Measurements from ENCODE around the gene NUP43.
"Not testable (repeated sequence)": the region's sequence is repeated elsewhere in the genome, so short reads cannot be mapped to it uniquely, and the experiment has no call there.

The NUP43 gene

GRCh38 chr6:149746147-149746946, at the start of gene NUP43:
Gene NUP43, minus strand, starts transcription at chr6:149746529. Its CDS starts 34 bp downstream, at chr6:149746495.
- peak; percentile 90 for DNase-seq (ENCODE audit: low spot score)

GRCh38 chr6:149783551-149783950, 37.2 kb upstream of the NUP43 start:
- DNase-seq (ENCODE audit: low spot score) = no peak

- no peak for DNase-seq (ENCODE audit: low spot score)
Measured at GRCh38 chr6:149782337-149782736, 36.0 kb upstream of the NUP43 start.

GRCh38 chr6:149781715-149782114, 35.4 kb upstream of the NUP43 start:
- DNase-seq (ENCODE audit: low spot score) = no peak

GRCh38 chr6:149779644-149779963, 33.3 kb upstream of the NUP43 start:
- no peak for DNase-seq (ENCODE audit: low spot score)

GRCh38 chr6:149777624-149778023, 31.3 kb upstream of the NUP43 start:
- DNase-seq (ENCODE audit: low spot score) = no peak

- DNase-seq (ENCODE audit: low spot score) = no peak
Measured at GRCh38 chr6:149771925-149772324, 25.6 kb upstream of the NUP43 start.

GRCh38 chr6:149771185-149771584, 24.9 kb upstream of the NUP43 start:
- no peak for DNase-seq (ENCODE audit: low spot score)

GRCh38 chr6:149769676-149770075, 23.3 kb upstream of the NUP43 start:
- no peak for DNase-seq (ENCODE audit: low spot score)

- DNase-seq (ENCODE audit: low spot score) = no peak
Measured at GRCh38 chr6:149766156-149766769, 19.9 kb upstream of the NUP43 start.

- DNase-seq (ENCODE audit: low spot score) = no peak
Measured at GRCh38 chr6:149763866-149764265, 17.5 kb upstream of the NUP43 start.

GRCh38 chr6:149761438-149761837, 15.1 kb upstream of the NUP43 start:
- no peak for DNase-seq (ENCODE audit: low spot score)

- DNase-seq (ENCODE audit: low spot score) = no peak
Measured at GRCh38 chr6:149756261-149756636, 9.9 kb upstream of the NUP43 start.

GRCh38 chr6:149755300-149756260, 9.3 kb upstream of the NUP43 start:
- DNase-seq (ENCODE audit: low spot score) = no peak

GRCh38 chr6:149754548-149754947, 8.2 kb upstream of the NUP43 start:
- no peak for DNase-seq (ENCODE audit: low spot score)

- not testable (repeated sequence) for DNase-seq (ENCODE audit: low spot score)
Measured at GRCh38 chr6:149753374-149753637, 7.0 kb upstream of the NUP43 start.

- no peak for DNase-seq (ENCODE audit: low spot score)
Measured at GRCh38 chr6:149752600-149753373, 6.5 kb upstream of the NUP43 start.

- DNase-seq (ENCODE audit: low spot score) = not testable (repeated sequence)
Measured at GRCh38 chr6:149751920-149752319, 5.6 kb upstream of the NUP43 start.

- DNase-seq (ENCODE audit: low spot score) = no peak
Measured at GRCh38 chr6:149751239-149751638, 4.9 kb upstream of the NUP43 start.

GRCh38 chr6:149750136-149750609, 3.8 kb upstream of the NUP43 start:
- peak; percentile 57 for DNase-seq (ENCODE audit: low spot score)

GRCh38 chr6:149749594-149750135, 3.3 kb upstream of the NUP43 start, which contains the start of gene PCMT1:
Gene PCMT1, plus strand, starts transcription at chr6:149749741. Its CDS starts 161 bp downstream, at chr6:149749902.
- DNase-seq (ENCODE audit: low spot score) = peak; percentile 95
